AG09309 (cell line): ENCODE data around the gene MISP.

Source experiments
- DNase-seq: peaks from one replicate; pipeline ENCODE4 v3.0.0-alpha.2; 2010; ENCODE audit warnings: low read depth
- H3K4me3 ChIP-seq: 2 replicates; pipeline ENCODE4 v1.5.1; 2011; ENCODE audit warnings: mild to moderate bottlenecking, low read depth, low read length, moderate library complexity; ENCODE audit not compliant: control insufficient read depth
- TF ChIP-seq, protein P1 (sequence below): IDR thresholded peaks from 2 replicates; pipeline ENCODE4 v1.5.1; 2011; ENCODE audit warnings: mild to moderate bottlenecking, low read depth, low read length, inconsistent platforms; ENCODE audit not compliant: insufficient read depth, control insufficient read depth; ENCODE audit errors: missing control alignments

Gene MISP

DNA sequence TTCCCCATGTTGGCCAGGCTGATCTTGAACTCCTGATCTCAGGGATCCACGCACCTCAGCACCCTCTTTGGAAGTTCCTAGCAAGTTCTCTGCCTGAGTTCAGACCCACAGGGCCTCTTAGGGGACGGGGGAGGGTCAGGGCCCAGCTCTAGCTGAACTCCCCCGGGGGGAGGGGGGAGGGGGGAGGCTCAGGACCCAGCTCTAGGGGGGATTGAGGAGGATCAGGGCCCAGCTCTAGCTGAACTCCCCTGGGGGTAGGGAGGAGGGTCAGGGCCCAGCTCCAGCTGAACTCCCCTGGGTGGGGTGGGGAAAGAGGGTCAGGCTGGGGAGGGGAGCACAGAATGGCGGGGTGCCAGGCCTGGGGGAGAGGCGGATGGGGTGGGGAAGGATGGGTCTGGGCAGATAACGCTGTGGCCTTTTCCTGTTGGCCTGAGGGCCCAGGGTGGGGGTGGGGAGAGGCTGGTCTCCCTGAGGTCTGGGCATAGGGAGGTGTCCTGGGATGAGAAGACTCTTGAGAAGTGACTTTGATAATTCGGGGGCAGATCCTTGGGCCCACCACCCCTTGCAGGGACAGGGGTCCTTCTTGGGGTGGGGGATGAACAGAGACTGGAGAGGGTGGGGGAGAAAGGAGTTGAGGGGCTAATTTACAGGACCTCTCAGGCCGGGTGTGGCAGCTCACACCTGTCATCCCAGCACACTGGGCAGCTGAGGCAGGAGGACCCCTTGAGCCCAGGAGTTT, 40.8 kb downstream of the MISP start:
- H3K4me3 ChIP-seq: no peak overlapping the region
- TF ChIP-seq, protein P1, sequence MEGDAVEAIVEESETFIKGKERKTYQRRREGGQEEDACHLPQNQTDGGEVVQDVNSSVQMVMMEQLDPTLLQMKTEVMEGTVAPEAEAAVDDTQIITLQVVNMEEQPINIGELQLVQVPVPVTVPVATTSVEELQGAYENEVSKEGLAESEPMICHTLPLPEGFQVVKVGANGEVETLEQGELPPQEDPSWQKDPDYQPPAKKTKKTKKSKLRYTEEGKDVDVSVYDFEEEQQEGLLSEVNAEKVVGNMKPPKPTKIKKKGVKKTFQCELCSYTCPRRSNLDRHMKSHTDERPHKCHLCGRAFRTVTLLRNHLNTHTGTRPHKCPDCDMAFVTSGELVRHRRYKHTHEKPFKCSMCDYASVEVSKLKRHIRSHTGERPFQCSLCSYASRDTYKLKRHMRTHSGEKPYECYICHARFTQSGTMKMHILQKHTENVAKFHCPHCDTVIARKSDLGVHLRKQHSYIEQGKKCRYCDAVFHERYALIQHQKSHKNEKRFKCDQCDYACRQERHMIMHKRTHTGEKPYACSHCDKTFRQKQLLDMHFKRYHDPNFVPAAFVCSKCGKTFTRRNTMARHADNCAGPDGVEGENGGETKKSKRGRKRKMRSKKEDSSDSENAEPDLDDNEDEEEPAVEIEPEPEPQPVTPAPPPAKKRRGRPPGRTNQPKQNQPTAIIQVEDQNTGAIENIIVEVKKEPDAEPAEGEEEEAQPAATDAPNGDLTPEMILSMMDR: no peak
- DNase-seq: no peak

DNA sequence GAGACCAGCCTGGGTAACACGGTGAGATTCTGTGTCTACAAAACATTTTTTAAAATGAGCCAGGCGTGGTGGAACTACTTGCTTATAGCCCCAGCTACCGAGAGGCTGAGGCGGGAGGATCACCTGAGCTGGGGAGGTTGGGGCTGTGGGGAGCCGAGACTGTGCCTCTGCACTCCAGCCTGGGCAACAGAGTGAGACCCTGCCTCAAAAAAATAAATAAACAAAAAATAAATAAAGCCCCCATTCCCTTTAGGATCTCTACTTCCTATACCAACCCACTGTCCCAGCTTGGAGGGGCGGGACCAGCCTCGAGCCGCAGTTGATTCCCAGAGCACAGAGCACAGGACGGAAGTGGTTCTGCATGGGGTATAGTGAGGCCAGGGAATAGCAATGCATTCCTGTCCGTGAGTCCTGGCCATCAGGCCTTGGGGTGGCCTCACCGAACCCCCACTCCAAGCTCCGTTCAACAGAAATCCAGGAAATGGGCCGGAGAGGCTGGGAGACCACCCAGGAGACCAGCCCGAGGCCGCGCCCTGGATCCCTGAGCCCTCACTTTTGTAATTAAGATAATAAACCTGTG, 41.5 kb downstream of the MISP start:
- H3K4me3 ChIP-seq: no peak overlapping the region
- TF ChIP-seq, protein P1: no peak

DNA sequence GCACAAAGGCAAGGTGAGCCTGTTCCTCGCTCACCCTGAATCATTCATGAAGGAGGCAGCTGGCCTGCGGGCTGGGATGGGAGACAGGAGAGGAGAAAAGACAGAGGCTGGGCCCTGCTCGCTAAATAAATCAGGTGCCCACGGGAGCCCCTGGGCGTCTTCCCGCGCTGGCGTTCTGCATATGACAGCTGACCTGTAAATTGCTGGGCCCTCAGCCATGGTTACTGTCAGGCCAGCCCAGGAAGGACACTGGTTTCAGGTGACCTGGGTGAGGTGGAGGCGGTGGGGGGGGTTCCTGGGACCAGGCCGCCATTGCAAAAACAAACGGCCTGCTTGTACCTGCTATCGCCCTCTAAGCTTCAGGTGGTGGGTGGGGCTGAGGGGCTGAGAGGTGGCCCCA, 42.9 kb downstream of the MISP start:
- TF ChIP-seq, protein P1: no peak
- no peak overlapping the region for H3K4me3 ChIP-seq
- DNase-seq: no peak

More for the DNA sequence above, 41.5 kb downstream of the MISP start:
- DNase-seq: no peak

DNA sequence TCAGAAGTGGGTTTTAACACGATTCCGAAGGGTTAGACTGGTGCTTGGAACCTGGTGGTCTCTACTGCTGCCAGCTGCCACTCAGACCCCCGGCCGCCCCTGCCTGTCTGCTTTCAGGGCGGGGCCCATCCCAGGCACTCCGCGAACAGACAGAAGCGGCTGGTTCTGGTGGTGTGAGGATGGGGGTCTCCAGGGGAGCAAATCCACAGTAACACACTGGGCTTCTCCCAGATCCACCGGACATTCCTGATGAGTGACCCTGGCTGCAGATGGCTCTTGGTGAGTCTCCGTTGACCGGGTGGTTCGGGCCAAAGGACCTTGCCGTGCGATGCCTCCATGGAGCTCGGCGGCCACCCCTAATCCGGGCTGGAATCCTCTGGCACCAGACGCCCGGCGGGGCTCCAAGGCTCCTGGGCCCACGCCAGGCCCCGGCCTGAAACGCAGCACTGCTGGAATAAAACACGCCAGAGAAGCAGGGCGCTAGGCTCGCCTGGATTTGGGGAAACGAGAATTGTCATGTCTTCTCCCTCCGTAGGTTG, 44.2 kb downstream of the MISP start:
- no peak overlapping the region for H3K4me3 ChIP-seq
- DNase-seq: no peak
- TF ChIP-seq, protein P1: no peak

DNA sequence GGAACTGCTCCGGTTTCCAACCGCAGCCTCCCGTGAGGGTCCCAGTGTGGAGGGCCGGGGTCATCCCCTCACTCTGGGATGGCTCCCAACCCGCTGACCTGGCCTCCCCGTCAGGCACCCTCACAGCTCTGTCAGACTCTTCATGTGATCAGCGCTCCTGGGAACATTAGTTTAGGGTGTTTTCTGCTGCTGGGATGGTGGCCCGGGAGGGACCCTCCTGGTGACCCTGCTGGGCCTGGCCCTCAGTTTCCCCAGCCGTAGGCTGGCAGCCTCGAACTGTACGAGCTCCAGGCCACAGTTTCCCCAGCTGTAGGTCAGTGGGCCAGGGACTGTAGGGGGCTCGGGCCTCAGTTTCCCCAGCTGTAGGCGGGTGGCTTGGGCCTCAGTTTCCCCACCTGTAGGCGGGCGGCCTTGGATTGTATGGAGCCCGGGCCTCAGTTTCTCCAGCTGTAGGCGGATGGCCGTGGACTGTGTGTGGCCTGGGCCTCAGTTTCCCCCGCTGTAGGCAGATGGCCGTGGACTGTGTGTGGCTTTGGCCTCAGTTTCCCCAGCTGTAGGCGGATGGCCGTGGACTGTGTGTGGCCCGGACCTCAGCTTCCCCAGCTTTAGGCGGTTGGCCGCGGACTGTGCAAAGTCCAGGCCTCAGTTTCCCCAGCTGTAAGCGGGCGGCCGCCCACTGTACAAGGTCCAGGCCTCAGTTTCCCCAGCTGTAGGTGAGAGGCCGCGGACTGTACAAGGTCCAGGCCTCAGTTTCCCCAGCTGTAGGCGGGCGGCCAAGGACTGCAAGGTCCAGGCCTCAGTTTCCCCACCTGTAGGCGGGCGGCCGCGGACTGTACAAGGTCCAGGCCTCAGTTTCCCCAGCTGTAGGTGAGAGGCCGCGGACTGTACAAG, 45.0 kb downstream of the MISP start:
- TF ChIP-seq, protein P1: no peak
- DNase-seq: no peak
- peak overlapping the region; percentile 62 for H3K4me3 ChIP-seq
